Occipital lobe (tissue), 2 donors: ENCODE measurements around the gene TEKT2. TPM values are rescaled to one million over a fixed set of nuclear protein-coding genes. Genes with fewer than 3 reads are reported as not detected.

Source experiments
- DNase-seq: peaks from one replicate; lab custom pipeline; 2025; lab: John Stamatoyannopoulos, UW
- total RNA-seq: library from RNA; depleted of rRNA; stranded (reverse); fragments of >200 nt; gene quantifications from one replicate; pipeline ENCODE4 v1.2.3, GENCODE V29; 2014

TEKT2 gene
- total RNA-seq, 1 donor from 2014 or later, result 9.2 TPM

GRCh38 chr1:36106269-36106668 is 22.4 kb downstream of the TEKT2 start:
- no peak for DNase-seq

- DNase-seq, result no peak
Measured at GRCh38 chr1:36107394-36107793, 23.5 kb downstream of the TEKT2 start.

GRCh38 chr1:36108314-36108713 is 24.4 kb downstream of the TEKT2 start:
- no peak for DNase-seq

GRCh38 chr1:36109041-36109679 is 25.3 kb downstream of the TEKT2 start:
- DNase-seq, result no peak

GRCh38 chr1:36111151-36111550 is 27.3 kb downstream of the TEKT2 start:
- DNase-seq, result no peak

GRCh38 chr1:36112823-36113222 is 28.9 kb downstream of the TEKT2 start:
- no peak for DNase-seq

- no peak for DNase-seq
Measured at GRCh38 chr1:36114371-36114770, 30.5 kb downstream of the TEKT2 start.

GRCh38 chr1:36115200-36115669 is 31.3 kb downstream of the TEKT2 start:
- DNase-seq, result no peak

GRCh38 chr1:36115931-36116330 is 32.0 kb downstream of the TEKT2 start:
- no peak for DNase-seq

- DNase-seq, result no peak
Measured at GRCh38 chr1:36116901-36117300, 33.0 kb downstream of the TEKT2 start.

GRCh38 chr1:36118447-36119204 is 34.7 kb downstream of the TEKT2 start:
- no peak for DNase-seq

GRCh38 chr1:36119456-36119855 is 35.6 kb downstream of the TEKT2 start:
- no peak for DNase-seq

- DNase-seq, result no peak
Measured at GRCh38 chr1:36122062-36123030, 38.5 kb downstream of the TEKT2 start.

GRCh38 chr1:36123356-36123755 is 39.5 kb downstream of the TEKT2 start:
- no peak for DNase-seq

- DNase-seq, result no peak
Measured at GRCh38 chr1:36124404-36125128, 40.7 kb downstream of the TEKT2 start.

GRCh38 chr1:36125129-36125991 is 41.5 kb downstream of the TEKT2 start, which contains the start of gene COL8A2:
Gene COL8A2, minus strand, starts transcription at chr1:36125222. Its CDS starts 24,980 bp downstream, at chr1:36100242.
- no peak for DNase-seq

GRCh38 chr1:36126005-36126716 is 42.3 kb downstream of the TEKT2 start:
- DNase-seq, result no peak

- no peak for DNase-seq
Measured at GRCh38 chr1:36126797-36127500, 43.1 kb downstream of the TEKT2 start.
